ACHN (cell line): Measurements from ENCODE around the gene TGFA.

Source experiments
- DNase-seq: peaks from one replicate; pipeline ENCODE4 v3.0.0-alpha.2; 2015
- in situ Hi-C: cut with HindIII; loops from 2 replicates; pipeline ENCODE4 v1.10.0; 2017; ENCODE audit warnings: low sequenced_read_pairs, low pct_ligation_motif_present, low pct_unique_long_range_greater_than_20kb

TGFA gene

DNA sequence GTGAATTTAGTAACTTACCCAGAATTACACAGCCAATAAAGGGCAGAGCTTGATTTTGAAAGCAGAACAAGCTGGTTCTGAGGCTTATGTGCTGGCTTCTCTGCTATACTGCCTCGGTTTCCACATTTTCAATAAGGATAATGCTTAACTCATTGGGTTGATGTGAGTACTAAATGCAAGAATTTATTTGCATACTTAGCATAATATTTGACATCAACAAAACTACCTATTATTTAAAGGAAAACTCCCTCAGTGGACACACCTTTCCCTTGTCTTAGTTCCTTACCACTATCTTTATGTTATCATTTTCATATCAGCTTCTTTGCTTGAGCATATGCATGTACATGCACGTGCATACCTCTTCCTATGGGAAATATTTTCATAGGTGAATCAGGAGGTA, 3.0 kb upstream of the TGFA start:
- DNase-seq = no peak
- in situ Hi-C loops = no loop called here

DNA sequence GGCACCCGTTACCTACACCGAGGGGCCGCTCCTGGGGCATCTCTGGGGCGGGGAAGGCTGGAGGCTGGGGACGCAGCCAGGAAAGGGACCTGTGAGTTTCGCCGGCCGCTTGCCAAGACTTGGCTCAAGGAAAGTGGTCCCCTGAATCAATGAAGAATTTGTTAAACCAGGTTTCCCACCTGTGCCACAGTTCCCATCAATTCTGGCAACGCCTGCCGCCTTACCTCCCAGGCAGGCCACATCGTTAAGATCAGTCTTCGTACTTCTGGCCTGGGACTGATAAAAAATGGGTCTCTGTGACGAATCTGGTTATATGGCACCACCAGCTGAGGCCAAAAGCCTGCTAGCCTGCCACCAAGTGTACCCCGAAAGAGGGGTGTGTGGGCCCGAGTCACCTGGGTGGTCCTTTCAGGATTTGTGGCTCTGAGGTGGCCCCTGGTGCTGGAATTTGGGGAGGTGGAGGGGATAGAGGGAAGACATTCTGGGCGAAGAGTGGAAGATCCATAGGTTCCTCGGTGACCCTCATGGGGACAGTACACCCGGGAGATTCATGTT, 789 bp upstream of the TGFA start:
- DNase-seq = no peak
- in situ Hi-C loops = no loop called here

DNA sequence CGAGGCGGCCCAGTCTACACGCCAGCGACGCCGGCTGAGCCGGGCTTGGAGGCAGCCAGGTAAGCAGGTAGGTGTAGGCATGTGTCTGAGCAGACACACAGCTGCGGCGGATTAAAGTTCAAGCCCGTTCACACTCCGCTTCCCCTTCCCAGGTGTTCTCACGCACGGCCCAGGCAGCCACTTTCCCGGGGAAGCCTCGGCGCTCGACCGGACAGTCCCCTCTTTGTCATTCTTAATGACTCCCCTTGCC, 367 bp downstream of the TGFA start:
- peak; percentile 41 for DNase-seq
- in situ Hi-C loops = no loop called here

DNA sequence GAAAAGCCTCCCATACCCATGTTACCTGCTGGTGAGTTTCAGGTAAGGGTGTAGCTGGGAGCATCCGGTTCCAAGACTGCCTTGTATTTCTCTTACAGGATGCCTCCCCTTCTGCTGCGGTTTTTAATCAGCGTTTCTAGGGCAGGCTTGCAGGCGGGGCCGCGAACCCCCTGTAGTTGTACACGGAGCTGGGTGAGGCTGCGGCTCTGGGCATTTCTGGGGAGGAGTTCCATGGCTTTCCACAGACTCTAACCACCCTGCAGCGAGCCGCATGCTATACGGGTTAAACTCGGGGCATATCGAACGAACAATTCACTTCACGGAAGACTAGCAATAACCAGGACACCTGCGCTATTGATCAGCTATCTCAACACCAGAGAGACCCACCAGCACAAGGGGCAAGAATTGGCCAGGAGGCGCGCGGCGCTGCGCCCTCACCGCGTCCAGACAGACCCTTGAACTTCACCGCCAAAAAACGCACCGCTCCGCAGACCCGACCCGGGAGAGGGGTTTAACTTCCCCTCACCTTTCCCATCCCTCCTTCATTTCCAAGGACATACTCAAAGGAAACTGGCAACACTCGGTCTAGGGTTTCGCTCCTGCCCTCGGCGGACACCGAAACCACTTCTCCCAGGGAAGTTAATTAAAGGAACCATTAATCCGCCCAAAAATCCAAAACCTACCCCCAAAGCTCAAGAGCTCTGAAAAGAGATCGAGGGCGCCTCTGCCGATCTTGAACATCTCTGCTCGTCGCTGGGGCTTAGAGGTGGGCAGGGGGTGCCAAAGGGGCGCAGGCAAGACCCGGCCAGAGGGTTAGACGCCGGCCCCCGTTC, 909 bp downstream of the TGFA start:
- in situ Hi-C loops = no loop called here

DNA sequence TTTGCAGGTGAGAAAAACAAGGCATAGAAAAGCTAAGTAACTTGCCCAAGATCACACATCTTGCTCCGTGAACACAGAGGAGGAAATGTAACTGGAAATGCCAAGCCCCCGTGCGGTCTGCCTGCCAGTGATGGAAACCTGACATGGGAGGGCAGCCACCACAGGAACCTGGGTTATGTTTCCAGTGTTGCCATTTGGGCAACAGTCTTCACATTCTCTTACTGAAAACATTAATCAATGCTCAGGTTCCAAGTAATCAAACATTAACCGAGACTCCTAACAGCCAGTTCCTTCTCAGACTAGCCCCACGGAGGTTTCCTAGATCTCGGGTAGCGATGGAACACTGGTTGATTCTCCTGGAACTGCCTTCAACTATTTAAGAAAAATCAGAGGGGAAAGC, 2.5 kb downstream of the TGFA start:
- DNase-seq = peak; percentile 94
- in situ Hi-C loops = no loop called here

More for the DNA sequence above, 909 bp downstream of the TGFA start:
- DNase-seq = peak; percentile 66

DNA sequence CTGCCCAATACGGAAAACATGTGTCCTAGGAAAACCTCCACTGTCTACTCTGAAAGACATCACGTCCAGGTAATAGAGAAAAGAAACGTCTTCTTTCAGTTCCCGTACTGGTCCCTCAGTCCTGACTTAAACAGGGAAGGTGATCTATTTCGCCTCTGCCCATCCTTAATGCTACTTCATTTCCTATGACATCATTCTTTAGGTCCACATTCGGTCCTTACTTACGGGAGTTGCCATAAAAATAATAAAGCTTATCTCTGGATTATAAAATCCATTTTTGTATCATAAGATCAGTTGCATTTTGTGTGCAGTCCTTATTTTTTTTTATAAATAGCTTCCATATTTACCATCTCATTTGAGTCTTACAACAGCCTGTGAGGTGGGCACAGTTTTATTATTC, 3.7 kb downstream of the TGFA start:
- no peak for DNase-seq

DNA sequence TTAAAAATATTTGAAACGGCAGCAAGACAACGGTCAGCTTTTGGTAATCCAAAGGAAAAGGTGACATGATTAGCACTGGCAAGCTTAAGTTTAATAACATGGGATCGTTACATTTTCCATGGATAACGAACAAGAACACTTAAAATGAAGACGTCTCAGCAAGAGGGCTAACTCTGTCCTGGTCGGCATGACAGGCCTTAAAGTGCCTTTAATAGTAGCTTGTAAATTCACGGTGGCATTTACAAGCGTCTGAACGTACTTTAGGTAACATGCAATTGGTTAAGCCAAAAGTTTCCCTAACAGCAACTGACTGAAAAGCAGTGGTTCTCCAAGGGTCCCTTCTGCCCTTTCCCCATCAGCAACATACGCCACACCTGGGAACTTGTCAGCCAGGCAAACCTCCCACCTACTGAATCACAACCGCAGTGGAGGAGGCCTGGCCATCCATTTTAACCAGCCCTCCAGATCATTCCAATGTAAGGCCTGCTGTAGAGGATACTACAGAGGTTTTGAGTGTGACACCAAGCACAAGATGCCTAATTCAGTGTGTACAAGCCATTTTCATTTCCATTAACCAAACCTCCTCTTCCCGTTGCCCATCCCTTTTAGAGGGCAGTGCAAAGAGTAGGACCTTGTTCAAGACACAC, 4.4 kb downstream of the TGFA start:
- DNase-seq = no peak
- in situ Hi-C loops = no loop called here

More for the DNA sequence above, 3.7 kb downstream of the TGFA start:
- in situ Hi-C loops = no loop called here

DNA sequence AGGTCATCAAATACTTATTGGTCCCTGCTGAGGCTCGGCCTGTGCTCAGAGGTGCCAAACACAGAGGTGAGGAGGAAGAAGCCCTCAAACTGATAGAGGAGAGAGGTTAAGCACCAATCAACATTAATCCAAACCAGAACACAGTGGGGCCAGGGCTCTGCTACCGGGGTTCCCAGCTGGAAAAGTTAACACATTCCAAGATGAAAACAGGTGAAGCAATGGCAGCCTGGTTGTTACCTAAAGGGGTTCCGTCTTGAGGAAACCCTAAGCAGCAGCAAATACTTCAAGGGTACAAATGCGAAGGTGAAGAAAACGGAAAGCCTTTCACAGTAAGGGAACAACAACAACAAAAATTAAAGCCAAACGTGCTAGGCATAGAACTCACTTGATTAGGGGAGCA, 5.4 kb downstream of the TGFA start:
- no peak for DNase-seq
- in situ Hi-C loops = no loop called here

DNA sequence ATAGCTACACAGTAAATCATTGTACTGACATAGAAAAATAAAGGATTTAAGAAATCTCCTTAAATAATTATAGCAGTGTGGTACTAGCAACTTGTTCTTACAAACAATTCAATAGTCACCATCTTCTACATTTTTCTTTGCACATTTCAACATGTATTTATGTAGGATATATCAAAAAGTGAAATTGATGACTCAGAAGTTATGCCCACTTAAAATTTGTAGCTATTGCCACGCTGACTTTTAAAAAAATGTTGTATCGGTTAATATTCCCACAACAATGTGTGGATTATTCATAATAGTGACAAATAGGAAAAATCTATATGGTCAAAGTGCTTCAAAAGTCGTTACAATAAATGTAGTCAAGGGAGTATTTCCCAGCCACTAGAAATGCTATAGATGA, 6.7 kb downstream of the TGFA start:
- in situ Hi-C loops = no loop called here
- no peak for DNase-seq

DNA sequence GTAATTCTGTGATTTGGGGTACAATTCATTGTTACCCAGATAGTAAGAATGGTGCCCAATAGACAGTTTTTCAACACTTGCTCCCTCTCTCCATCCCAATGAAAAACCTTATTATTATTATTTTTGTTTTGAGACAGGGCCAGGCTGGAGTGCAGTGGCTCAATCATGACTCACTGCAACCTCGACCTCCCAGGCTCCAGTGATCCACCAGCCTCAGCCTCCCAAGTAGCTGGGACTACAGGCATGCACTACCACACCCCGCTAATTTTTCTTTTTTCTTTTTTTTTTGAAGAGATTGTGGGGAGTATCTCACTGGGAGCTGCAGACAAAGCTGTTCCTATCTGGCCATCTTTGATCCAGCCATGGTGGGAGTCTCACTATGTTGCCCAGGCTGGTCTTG, 7.2 kb downstream of the TGFA start:
- in situ Hi-C loops = no loop called here

DNA sequence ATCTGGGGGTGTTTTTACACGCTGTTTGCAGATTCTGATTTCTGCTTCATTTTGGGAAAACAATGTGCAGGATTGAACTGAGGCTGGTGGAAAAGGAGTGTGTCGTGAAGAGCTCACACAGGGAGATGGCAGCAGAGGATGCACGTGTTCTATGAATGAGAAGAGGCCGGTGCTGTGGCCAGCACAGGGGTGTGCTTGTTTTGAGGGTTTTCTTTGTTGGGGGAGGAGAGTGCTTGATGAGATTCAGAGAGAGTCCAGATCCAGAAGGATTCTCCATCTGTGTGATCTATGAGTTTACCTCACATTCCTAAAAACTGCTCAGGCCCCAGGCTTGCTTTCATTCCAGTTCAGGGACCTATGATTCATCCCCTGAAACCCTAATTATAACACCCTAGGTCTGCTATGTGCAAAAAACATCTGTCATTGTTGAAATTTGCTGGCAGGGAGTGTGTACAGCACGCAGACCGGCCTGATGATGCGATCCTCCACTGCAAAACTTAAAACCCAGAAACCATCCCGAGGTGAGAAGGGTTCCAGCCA, 12.1 kb downstream of the TGFA start:
- peak; percentile 83 for DNase-seq
- in situ Hi-C loops = no loop called here

More for the DNA sequence above, 7.2 kb downstream of the TGFA start:
- peak; percentile 52 for DNase-seq

DNA sequence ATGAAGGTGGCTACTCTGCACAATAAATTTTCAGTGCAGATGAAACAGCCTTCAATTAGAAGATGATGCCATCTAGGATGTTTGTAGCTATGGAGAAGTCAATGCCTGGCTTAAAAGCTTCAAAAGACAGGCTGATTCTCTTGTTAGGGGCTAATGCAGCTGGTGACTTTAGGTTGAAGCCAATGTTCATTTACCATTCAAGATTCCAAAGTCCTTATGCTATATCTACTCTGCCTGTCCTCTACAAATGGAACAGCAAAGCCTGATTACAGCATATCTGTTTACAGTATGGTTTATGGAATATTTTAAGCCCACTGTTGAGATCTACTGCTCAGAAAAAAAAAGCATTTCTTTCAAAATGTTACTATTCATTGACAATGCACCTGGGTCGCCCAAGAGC, 15.8 kb downstream of the TGFA start:
- in situ Hi-C loops = no loop called here

DNA sequence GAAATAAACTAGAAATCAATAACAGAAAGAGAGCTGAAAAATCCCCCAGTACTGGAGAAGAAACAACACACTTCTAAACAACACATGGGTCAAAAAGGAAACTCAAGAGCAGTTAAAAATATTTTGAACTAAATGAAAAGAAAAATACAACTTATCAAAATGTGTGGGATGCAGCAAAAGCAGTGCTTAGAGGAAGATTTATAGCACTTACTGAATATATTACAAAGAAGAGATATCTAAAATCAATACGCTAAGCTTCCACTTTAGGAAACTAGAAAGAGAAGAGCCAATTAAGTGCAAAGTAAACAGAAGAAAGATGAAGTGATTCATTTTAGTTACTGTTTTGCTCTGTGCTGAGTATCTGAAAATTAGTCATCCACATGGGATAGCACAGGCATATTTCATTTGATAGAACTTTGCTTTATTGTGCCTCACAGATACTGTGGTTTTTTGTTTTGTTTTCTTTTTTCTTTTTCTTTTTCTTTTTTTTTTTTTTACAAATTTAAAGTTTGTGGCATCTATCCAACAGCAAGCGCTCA, 17.0 kb downstream of the TGFA start:
- DNase-seq = no peak
- in situ Hi-C loops = no loop called here

More for the DNA sequence above, 15.8 kb downstream of the TGFA start:
- DNase-seq = no peak

DNA sequence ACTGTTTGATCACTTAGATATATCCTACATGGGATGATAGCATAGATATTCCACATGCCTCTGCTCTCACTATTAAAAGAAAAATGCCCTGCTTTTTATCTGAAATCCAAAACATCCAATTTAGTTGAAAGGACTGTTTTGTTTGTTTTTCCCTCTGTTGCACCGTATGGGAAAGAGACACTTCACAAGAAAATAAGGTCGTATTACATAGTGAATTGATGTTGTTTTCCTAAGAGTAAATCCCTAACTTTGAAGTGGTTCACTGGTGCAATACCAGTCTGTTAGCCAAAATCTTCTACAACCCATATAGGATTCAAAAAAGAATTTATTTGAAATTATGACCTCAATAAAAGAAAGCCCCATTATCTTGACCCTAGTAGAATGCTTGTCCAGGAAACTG, 18.1 kb downstream of the TGFA start:
- no peak for DNase-seq
- in situ Hi-C loops = no loop called here

DNA sequence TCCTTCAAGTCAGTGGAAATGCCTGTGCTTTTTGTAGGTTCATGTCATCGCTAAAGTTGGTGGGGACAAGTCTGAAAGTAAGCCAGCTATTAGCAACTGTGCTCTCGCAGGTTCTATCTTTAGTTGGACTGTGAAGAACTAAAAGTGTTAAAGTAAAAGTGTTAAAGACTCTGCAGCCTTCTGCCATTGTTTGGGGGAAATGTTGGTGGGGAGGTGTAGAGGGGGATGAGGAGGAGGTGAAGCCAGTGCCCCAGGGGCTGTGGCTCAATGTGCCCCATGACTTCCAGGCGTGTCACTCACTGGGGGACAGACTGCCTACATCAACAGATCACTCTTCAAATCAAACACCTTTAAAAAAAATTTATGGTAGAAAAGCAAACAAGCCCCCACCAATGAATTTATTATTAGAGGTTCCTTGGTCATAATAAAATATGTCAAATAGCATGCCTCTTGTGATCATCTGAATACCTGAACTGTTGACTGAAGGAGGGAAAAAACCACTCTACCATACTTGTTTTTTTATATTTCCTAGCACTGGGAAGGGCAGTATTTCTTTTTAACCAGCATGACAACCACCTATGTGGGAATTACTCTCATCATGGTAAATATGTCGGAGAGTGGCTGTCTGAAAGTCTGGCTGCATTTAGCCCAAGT, 19.3 kb downstream of the TGFA start:
- no peak for DNase-seq
- in situ Hi-C loops = no loop called here

DNA sequence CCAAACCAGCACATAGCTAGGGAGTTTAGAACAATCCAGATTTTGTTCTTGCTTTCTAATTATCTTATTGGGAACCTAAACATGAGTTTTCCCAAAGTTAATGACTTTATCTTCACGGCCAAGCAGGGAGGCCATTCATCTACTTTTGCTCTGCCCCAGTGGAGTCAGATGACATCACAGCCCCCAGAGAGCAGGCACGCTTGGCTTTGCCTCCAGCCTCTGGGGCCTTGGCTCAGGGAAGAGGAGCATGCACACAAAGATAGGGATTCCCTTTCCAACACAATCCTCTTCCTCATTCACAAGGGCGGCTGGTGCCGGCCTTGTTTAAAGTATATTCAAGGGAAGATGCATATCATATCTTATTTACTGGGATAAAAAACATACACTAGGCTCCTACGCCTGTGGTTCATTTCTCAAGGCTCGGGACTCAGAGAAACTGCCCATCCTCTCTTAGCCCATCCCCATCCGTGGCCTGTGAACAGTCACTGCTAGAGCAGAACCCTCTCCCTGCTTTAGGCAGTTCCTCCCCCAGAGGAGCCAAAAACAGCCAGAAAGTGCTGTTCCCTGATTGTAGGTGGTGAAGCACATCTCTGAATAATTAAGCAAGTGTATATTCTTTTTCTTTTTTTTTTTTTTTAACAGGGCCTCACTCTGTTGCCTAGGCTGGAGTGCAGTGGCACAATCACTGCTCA, 21.2 kb downstream of the TGFA start:
- DNase-seq = no peak
- in situ Hi-C loops = no loop called here

DNA sequence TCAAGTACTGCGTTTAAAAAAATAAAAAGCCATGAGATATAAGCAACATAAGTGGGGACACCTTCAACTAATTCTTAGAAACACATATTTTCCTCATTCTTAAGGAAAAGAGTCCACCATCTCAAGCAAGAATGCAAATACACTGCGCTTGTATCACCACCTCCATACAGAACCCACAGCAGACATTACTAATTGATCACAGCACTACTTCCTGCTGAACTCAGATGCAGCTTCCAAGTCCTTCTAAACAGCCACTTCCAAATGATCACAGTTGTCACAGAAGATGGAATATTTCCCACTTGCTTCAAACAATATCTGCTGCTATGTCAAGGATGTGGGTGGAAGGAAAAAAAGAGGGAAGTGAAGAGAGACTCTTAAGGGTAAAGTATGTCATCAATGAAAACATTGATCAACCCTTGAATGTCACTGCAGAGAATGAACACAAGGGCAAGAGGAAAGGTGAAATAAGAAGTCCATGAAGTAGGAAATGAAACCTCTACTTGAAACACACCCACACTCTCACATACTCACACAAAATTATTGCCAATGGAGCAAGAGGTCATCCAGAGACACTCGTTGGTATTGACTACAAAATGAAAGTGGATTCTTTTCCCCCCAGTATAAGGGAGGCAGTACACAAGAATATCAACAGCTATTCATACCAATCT, 22.1 kb downstream of the TGFA start:
- in situ Hi-C loops = no loop called here
- no peak for DNase-seq

DNA sequence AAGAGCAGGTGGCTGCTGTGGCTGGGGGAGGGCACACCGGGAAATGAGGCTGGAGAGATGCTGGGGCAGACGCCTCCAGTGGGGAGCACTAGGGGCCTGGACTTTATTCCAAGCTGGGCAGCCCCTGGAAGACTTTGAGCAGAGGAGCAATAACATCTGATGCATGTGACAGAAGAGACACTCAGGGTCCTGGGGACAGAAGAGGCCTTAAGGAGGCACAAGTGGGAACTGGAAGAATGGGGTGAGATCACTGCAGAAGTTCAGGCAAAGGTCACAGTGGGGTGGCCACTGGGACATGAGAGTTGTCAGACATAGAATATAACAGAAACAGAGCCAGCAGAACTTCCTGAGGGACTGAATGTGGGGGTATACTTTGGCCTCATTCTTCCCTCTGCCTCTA, 24.0 kb downstream of the TGFA start:
- no peak for DNase-seq
- in situ Hi-C loops = no loop called here
